ENCODE measurements around the gene CEBPE.

The CEBPE gene

DNA sequence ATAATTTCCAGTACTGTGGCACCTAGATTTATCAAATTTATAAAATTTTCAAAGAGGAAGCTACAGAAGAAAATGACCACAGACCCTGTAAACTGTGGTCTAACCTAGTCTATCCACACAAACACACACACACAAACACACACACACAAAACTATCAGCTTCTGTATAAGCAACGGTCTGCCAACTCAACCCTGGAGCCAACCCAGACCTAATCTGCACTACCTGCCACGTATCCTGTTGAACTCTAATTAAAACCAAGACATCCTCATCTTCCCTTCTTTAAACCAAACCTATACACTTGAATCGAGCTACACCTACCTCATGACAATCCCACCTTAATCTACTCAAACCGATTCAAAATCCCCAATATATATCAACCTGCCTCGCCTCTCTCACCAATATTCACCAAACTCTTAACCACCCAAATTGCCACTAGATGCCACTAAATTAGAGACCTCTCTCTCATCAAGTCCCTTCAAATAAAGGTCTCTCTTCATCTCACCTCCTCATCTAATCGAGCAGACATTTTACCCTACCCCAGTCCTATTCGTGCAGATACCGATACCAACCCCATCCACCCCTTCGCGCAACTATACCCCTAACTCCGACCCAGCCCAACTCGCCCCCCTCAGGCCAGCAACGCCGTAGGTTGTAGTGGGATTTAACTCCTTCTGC lies 24.9 kb downstream of the CEBPE start:
- TF ChIP-seq ZNF274 (IDR thresholded peaks at IDR 0.05; ENCODE audit: low read depth, low read length): no peak
- H3K4me3 ChIP-seq (ENCODE audit: low read length): peak overlapping the region; percentile 79

DNA sequence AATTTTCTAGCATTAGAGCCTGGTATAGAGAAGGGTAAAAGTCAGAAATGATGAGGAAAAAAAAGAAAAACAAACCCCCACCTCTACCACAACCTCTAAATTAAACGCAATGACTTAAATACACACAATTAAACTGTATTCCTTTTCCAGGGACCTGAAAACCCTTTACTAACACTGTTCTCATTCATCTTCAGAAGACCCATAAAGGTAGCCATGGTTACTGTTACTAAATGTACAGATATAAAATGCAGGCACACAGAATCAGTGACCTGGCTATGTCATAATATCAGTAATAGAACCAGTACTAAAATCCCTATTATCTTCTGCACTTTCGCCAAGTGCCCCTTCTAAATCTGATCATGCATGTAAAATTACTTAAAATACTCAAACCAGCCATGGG lies 25.5 kb downstream of the CEBPE start:
- H3K4me3 ChIP-seq (ENCODE audit: low read length): peak overlapping the region; percentile 79; the same call in 1 of the 2 replicates
- no peak for TF ChIP-seq ZNF274 (IDR thresholded peaks at IDR 0.05; ENCODE audit: low read depth, low read length)

- no peak overlapping the region for H3K4me3 ChIP-seq (ENCODE audit: low read length)
- no peak for TF ChIP-seq ZNF274 (IDR thresholded peaks at IDR 0.05; ENCODE audit: low read depth, low read length)
Observed at GRCh38 chr14:23093104-23093503, 26.0 kb downstream of the CEBPE start.

- no peak for TF ChIP-seq ZNF274 (IDR thresholded peaks at IDR 0.05; ENCODE audit: low read depth, low read length)
- H3K4me3 ChIP-seq (ENCODE audit: low read length): no peak overlapping the region
Observed at GRCh38 chr14:23091294-23092225, 27.5 kb downstream of the CEBPE start.

- TF ChIP-seq ZNF274 (IDR thresholded peaks at IDR 0.05; ENCODE audit: low read depth, low read length): no peak
- no peak overlapping the region for H3K4me3 ChIP-seq (ENCODE audit: low read length)
Observed at GRCh38 chr14:23090254-23090636, 28.8 kb downstream of the CEBPE start.

GRCh38 chr14:23089498-23090253 lies 29.4 kb downstream of the CEBPE start:
- no peak overlapping the region for H3K4me3 ChIP-seq (ENCODE audit: low read length)
- no peak for TF ChIP-seq ZNF274 (IDR thresholded peaks at IDR 0.05; ENCODE audit: low read depth, low read length)

GRCh38 chr14:23086565-23086964 lies 32.5 kb downstream of the CEBPE start:
- no peak overlapping the region for H3K4me3 ChIP-seq (ENCODE audit: low read length)
- TF ChIP-seq ZNF274 (IDR thresholded peaks at IDR 0.05; ENCODE audit: low read depth, low read length): no peak

DNA sequence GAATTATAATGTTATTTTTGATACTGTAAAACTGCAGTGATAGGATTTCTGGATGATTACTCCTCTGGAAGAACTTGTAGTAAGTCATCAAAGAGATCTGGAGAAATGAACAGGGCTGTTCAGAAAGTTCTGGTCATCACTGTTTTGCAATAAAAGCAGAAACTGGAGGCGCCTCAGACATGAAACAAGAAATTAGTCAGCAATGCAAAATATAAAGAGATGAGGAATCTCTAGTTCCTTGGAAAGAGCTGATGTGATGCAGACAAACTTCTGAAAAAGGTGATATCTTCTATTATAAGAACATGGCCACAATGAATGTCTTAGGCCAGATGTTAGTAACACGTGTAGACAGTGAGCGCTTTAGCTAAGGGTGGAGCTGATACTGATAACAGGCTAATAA lies 33.6 kb downstream of the CEBPE start:
- no peak for TF ChIP-seq ZNF274 (IDR thresholded peaks at IDR 0.05; ENCODE audit: low read depth, low read length)
- no peak overlapping the region for H3K4me3 ChIP-seq (ENCODE audit: low read length)

GRCh38 chr14:23080474-23080873 lies 38.6 kb downstream of the CEBPE start:
- H3K4me3 ChIP-seq (ENCODE audit: low read length): no peak overlapping the region
- no peak for TF ChIP-seq ZNF274 (IDR thresholded peaks at IDR 0.05; ENCODE audit: low read depth, low read length)

DNA sequence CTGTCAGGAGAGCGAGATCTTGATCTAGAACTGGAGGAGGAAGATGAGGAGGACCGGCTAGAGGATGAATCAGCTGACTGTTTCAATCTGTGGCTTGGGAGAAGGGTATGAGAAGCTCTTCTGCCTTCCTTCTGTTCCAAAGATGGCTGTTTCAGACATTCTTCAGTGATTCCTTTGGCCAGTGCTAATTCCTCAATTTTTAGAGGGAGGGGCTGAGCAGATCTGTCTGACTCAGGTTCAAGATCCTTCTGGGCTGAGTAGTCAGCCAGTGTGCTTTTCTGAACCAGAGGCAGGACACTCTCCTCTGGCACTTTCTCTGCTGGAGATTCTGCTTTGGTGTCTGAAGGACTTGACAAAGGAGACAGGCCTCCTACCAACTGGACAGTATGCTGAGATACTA lies 39.3 kb downstream of the CEBPE start:
- no peak overlapping the region for H3K4me3 ChIP-seq (ENCODE audit: low read length)
- no peak for TF ChIP-seq ZNF274 (IDR thresholded peaks at IDR 0.05; ENCODE audit: low read depth, low read length)

DNA sequence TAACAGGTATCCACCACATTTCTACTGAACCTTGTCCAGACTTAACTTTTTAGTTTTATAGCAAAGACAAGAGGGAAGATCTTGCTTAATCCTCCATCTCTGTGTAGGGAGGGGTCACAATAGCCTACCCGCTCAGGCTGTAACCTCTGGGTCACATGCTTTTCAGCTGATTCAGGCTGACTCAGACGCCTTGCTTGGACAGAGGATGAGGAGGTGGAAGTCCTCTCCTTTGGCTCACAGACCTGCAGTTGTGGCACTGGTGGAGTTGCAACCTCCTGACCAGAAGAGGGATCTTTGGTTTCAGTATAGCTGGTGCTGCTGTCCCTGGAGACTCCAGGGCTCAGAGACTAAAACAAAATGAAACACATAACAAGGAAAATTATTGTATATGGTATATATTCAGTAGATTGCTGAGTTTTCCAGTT lies 40.4 kb downstream of the CEBPE start:
- no peak for TF ChIP-seq ZNF274 (IDR thresholded peaks at IDR 0.05; ENCODE audit: low read depth, low read length)
- no peak overlapping the region for H3K4me3 ChIP-seq (ENCODE audit: low read length)

DNA sequence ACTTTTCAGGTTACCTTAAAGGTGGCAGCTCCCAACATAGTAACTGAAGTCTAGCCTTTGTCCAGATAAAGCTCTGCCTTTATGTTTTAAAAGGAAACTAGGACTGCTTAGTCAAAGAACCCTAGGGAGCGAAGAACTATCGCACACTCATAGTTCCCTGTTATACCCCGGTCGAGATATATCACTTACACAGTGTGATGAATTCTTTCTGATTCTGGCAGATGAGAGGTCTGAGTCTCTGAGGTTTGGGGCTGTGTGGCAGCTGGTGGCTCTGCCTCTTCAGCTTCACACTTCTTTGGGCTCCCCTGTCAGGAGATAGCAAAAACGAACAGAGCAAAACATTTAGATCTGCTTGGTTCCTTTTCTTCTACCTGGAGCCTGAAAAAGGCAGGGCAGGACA lies 41.1 kb downstream of the CEBPE start:
- TF ChIP-seq ZNF274 (IDR thresholded peaks at IDR 0.05; ENCODE audit: low read depth, low read length): no peak
- H3K4me3 ChIP-seq (ENCODE audit: low read length): no peak overlapping the region

- no peak overlapping the region for H3K4me3 ChIP-seq (ENCODE audit: low read length)
- no peak for TF ChIP-seq ZNF274 (IDR thresholded peaks at IDR 0.05; ENCODE audit: low read depth, low read length)
Observed at GRCh38 chr14:23076785-23077408, 42.2 kb downstream of the CEBPE start.

GRCh38 chr14:23074906-23075305 lies 44.1 kb downstream of the CEBPE start:
- no peak overlapping the region for H3K4me3 ChIP-seq (ENCODE audit: low read length)
- no peak for TF ChIP-seq ZNF274 (IDR thresholded peaks at IDR 0.05; ENCODE audit: low read depth, low read length)
